Spinal cord (tissue), 4 donors: ENCODE data around the gene ULK3. TPM values are rescaled to one million over a fixed set of nuclear protein-coding genes. Genes with fewer than 3 reads are reported as not detected.

Experiments used
- polyA plus RNA-seq, 2 donors: library from polyadenylated mRNA; unstranded; fragments of 120-200 nt; gene quantifications; one replicate each; pipeline ENCODE4 v1.2.1, GENCODE V29; 2013; ENCODE audit not compliant: insufficient read length in 2 of 2
- small RNA-seq: library from RNA; depleted of rRNA; stranded (forward); fragments of <200 nt; gene quantifications from one replicate; pipeline ENCODE3, GENCODE V24; 2014; ENCODE audit warnings: low replicate concordance
- total RNA-seq, 2 donors: library from RNA; depleted of rRNA in 1 of 2; stranded (reverse); fragments of 120-200 nt in 1 of 2; fragments of >200 nt in 1 of 2; gene quantifications; one replicate each; pipeline versions ENCODE4 v1.2.3 to v1.2.4, GENCODE V29; 2013 to 2014

ULK3 gene
- total and polyA plus RNA-seq, 4 donors = 35.8 to 88.9 (median 58.4) TPM

Small RNA genes within 50 kb of the gene (small RNA-seq; reads per million reads assigned to genes)
- not detected for gene CPLX3
- not detected for gene MIR4513
- 0.30 reads per million, percentile 28 among the genes with 10 or more reads in this experiment for gene MIR6882

Other genes starting within 250 kb of the ULK3 start
- 10 to 100 TPM; 23.8 to 60.3 TPM for gene CLK3, start 227.3 kb downstream of the ULK3 start, total RNA-seq
- 10 to 100 TPM; 60.5 to 70.3 TPM for gene CLK3, start 227.3 kb downstream of the ULK3 start, polyA plus RNA-seq
- 10 to 100 TPM; 13.8 to 16.5 TPM for gene EDC3, start 147.1 kb downstream of the ULK3 start, total RNA-seq
- gene EDC3, start 147.1 kb downstream of the ULK3 start, polyA plus RNA-seq = 10 to 100 TPM; 39.5 to 41.3 TPM
- gene CYP1A1, start 117.6 kb downstream of the ULK3 start, total RNA-seq = under 1 TPM; 0.33 to 0.89 TPM
- 1 to 10 TPM; 1.2 to 1.6 TPM for gene CYP1A1, start 117.6 kb downstream of the ULK3 start, polyA plus RNA-seq
- not detected for gene CYP1A2, start 94.3 kb downstream of the ULK3 start, total RNA-seq
- gene CYP1A2, start 94.3 kb downstream of the ULK3 start, polyA plus RNA-seq = under 1 TPM in 1 of 2 donors, not detected in 1; 0.29 TPM
- 10 to 100 TPM; 20.1 to 26.6 TPM for gene CSK, start 61.1 kb downstream of the ULK3 start, total RNA-seq
- 10 to 100 TPM; 79.2 to 79.4 TPM for gene CSK, start 61.1 kb downstream of the ULK3 start, polyA plus RNA-seq
- under 1 TPM in 1 of 2 donors, not detected in 1; 0.11 TPM for gene LMAN1L, start 30.3 kb downstream of the ULK3 start, total RNA-seq
- gene LMAN1L, start 30.3 kb downstream of the ULK3 start, polyA plus RNA-seq = under 1 TPM in 1 of 2 donors, not detected in 1; 0.29 TPM
- gene CPLX3, start 16.5 kb downstream of the ULK3 start, total RNA-seq = under 1 TPM; 0.11 to 0.20 TPM
- gene CPLX3, start 16.5 kb downstream of the ULK3 start, polyA plus RNA-seq = under 1 TPM; 0.57 to 0.68 TPM
- 10 to 100 TPM; 16.0 to 26.0 TPM for gene SCAMP2, start 30.2 kb upstream of the ULK3 start, total RNA-seq
- gene SCAMP2, start 30.2 kb upstream of the ULK3 start, polyA plus RNA-seq = 10 to 100 TPM; 64.9 to 69.4 TPM
- gene MPI, start 46.9 kb upstream of the ULK3 start, total RNA-seq = 10 to 100 TPM; 38.5 to 64.5 TPM
- gene MPI, start 46.9 kb upstream of the ULK3 start, polyA plus RNA-seq = 10 to 100 TPM; 74.7 to 80.7 TPM
- 100 to 1,000 TPM in 1 of 2 donors, 10 to 100 TPM in 1; 67.0 to 105 TPM for gene FAM219B, start 63.7 kb upstream of the ULK3 start, total RNA-seq
- gene FAM219B, start 63.7 kb upstream of the ULK3 start, polyA plus RNA-seq = 10 to 100 TPM; 70.3 to 84.9 TPM
- 100 to 1,000 TPM in 1 of 2 donors, 10 to 100 TPM in 1; 58.1 to 107 TPM for gene COX5A, start 94.9 kb upstream of the ULK3 start, total RNA-seq
- 100 to 1,000 TPM; 343 to 354 TPM for gene COX5A, start 94.9 kb upstream of the ULK3 start, polyA plus RNA-seq
- 1 to 10 TPM; 5.6 to 7.1 TPM for gene RPP25, start 113.6 kb upstream of the ULK3 start, total RNA-seq
- gene RPP25, start 113.6 kb upstream of the ULK3 start, polyA plus RNA-seq = 10 to 100 TPM; 13.4 to 15.1 TPM
- gene SCAMP5, start 152.4 kb upstream of the ULK3 start, total RNA-seq = 10 to 100 TPM; 28.4 to 56.0 TPM
- gene SCAMP5, start 152.4 kb upstream of the ULK3 start, polyA plus RNA-seq = 100 to 1,000 TPM; 151 to 178 TPM
- gene PPCDC, start 180.4 kb upstream of the ULK3 start, total RNA-seq = 10 to 100 TPM in 1 of 2 donors, 1 to 10 TPM in 1; 6.3 to 12.4 TPM
- gene PPCDC, start 180.4 kb upstream of the ULK3 start, polyA plus RNA-seq = 10 to 100 TPM in 1 of 2 donors, 1 to 10 TPM in 1; 6.3 to 10.8 TPM